HCT116 (cell line): ENCODE data around the gene USP53. TPM values are rescaled to one million over a fixed set of nuclear protein-coding genes. Genes with fewer than 3 reads are reported as not detected.

Experiments used
- ATAC-seq: fragments of 200-7000 bp; cut with Tn5 transposase; 2 replicates; pipeline ENCODE4 v1.9.1; 2020; ENCODE audit warnings: mild to moderate bottlenecking, moderate library complexity
- BruUV-seq: library from RNA; stranded (reverse); fragments of 400-500 nt; replicated peaks from 2 replicates; lab custom pipeline; 2021; lab: Mats Ljungman, UMichigan
- CTCF ChIA-PET: fragments of 300-600 bp; sonication (Branson Sonifier 250); formaldehyde crosslinking; loops from one replicate; lab custom pipeline; 2021; ENCODE audit warnings: antibody characterized with exemption; lab: Charles Lee
- POLR2A ChIA-PET: fragments of 300-600, 350-600 bp; sonication (Branson Sonifier 250); formaldehyde crosslinking; loops from one replicate; lab custom pipeline; 2021; ENCODE audit warnings: antibody characterized with exemption; lab: Charles Lee
- RAD21 ChIA-PET, 2 experiments: fragments of 300-600 bp; sonication (Branson Sonifier 250); formaldehyde crosslinking; loops; one replicate each; lab custom pipeline; 2023; ENCODE audit warnings: low total read pairs in 2 of 2; ENCODE audit not compliant: uncharacterized antibody in 2 of 2, unreplicated experiment in 2 of 2, low non-redundant PET in 1 of 2; lab: Charles Lee
- DNase-seq: peaks from one replicate; pipeline ENCODE4 v3.0.0-alpha.2; 2010; ENCODE audit warnings: low read depth, low spot score
- H2AFZ ChIP-seq: fragments of 200-600 bp; shearing (Covaris generic), sonication (generic); 2 replicates; pipeline ENCODE4 v1.6.1; 2017; ENCODE audit warnings: low read depth, mixed run types, mixed read lengths, antibody characterized with exemption, low read length; ENCODE audit not compliant: poor library complexity, severe bottlenecking
- H3K27ac ChIP-seq: 2 replicates; pipeline ENCODE4 v1.5.1; 2012; ENCODE audit warnings: low read depth, low read length
- H3K27me3 ChIP-seq: fragments of 200-600 bp; sonication (generic); 2 replicates; pipeline ENCODE4 v1.6.1; 2016; ENCODE audit warnings: mixed run types, low read length, mixed read lengths; ENCODE audit not compliant: insufficient read depth
- H3K36me3 ChIP-seq, 2 experiments: fragments of 200-500 bp in 1 of 2; fragments of 200-600 bp in 1 of 2; sonication (Bioruptor generic) in 1 of 2; sonication (generic) in 1 of 2; 2 replicates each; pipeline versions ENCODE4 v1.5.1 to v1.6.1; 2014 to 2016; ENCODE audit warnings: low read length in 2 of 2, inconsistent platforms in 1 of 2, mixed read lengths in 1 of 2, mixed run types in 1 of 2; ENCODE audit not compliant: insufficient read depth in 2 of 2, control insufficient read depth in 1 of 2
- H3K4me1 ChIP-seq, 2 experiments: fragments of 200-600 bp in 1 of 2; sonication (generic) in 1 of 2; 2 replicates each; pipeline versions ENCODE4 v1.5.1 to v1.6.1; 2012 to 2017; ENCODE audit warnings: low read length in 2 of 2, inconsistent platforms in 1 of 2, mild to moderate bottlenecking in 1 of 2, mixed read lengths in 1 of 2, mixed run types in 1 of 2, moderate library complexity in 1 of 2; ENCODE audit not compliant: insufficient read depth in 2 of 2, control insufficient read depth in 1 of 2
- H3K4me2 ChIP-seq: fragments of 200-600 bp; sonication (generic); 2 replicates; pipeline ENCODE4 v1.6.1; 2017; ENCODE audit warnings: mixed run types, low read length, mixed read lengths
- H3K4me3 ChIP-seq, 2 experiments: fragments of 200-600 bp in 1 of 2; sonication (generic) in 1 of 2; replicated peaks in 1 of 2; 2 replicates each; pipeline ENCODE4 v1.5.1; 2011 to 2016; ENCODE audit warnings: low read length in 2 of 2, control low read depth in 1 of 2, low read depth in 1 of 2, mild to moderate bottlenecking in 1 of 2, mixed read lengths in 1 of 2, mixed run types in 1 of 2
- H3K79me2 ChIP-seq: fragments of 200-600 bp; sonication (generic); 2 replicates; pipeline ENCODE4 v1.6.1; 2017; ENCODE audit warnings: mild to moderate bottlenecking, mixed run types, low read length, moderate library complexity, mixed read lengths; ENCODE audit not compliant: insufficient read depth
- H3K9ac ChIP-seq: fragments of 200-600 bp; sonication (generic); 2 replicates; pipeline ENCODE4 v1.6.1; 2016; ENCODE audit warnings: low read length, mixed read lengths
- H3K9me2 ChIP-seq: fragments of 200-600 bp; sonication (generic), shearing (Covaris generic); 2 replicates; pipeline ENCODE4 v1.6.1; 2017; ENCODE audit warnings: mixed run types, mild to moderate bottlenecking, moderate library complexity; ENCODE audit not compliant: insufficient read depth
- H3K9me3 ChIP-seq, 2 experiments: fragments of 200-500 bp in 1 of 2; fragments of 200-600 bp in 1 of 2; sonication (Bioruptor generic) in 1 of 2; sonication (generic) in 1 of 2; 2 replicates each; pipeline ENCODE4 v1.6.1; 2014 to 2017; ENCODE audit warnings: low read length in 2 of 2, mixed read lengths in 2 of 2, inconsistent platforms in 1 of 2, low read depth in 1 of 2, mild to moderate bottlenecking in 1 of 2, mixed run types in 1 of 2, moderate library complexity in 1 of 2; ENCODE audit not compliant: control insufficient read depth in 1 of 2, insufficient read depth in 1 of 2
- H4K20me1 ChIP-seq: fragments of 200-600 bp; sonication (generic), shearing (Covaris generic); 2 replicates; pipeline ENCODE4 v1.6.1; 2017; ENCODE audit warnings: mixed run types, mild to moderate bottlenecking, moderate library complexity; ENCODE audit not compliant: insufficient read depth
- ATF3 ChIP-seq: IDR thresholded peaks from 2 replicates; pipeline ENCODE4 v1.6.1; 2012
- CBX3 ChIP-seq: IDR thresholded peaks from 2 replicates; pipeline ENCODE4 v1.6.1; 2012; ENCODE audit warnings: low read depth
- CEBPB ChIP-seq: IDR thresholded peaks from 2 replicates; pipeline ENCODE4 v1.6.1; 2012; ENCODE audit warnings: low read depth
- CTCF ChIP-seq, 3 experiments: fragments of 200-600 bp in 1 of 3; sonication (generic) in 1 of 3; IDR thresholded peaks in 2 of 3; conservative IDR thresholded peaks in 1 of 3; 2 replicates each; pipeline ENCODE4 v1.5.1; 2012 to 2017; ENCODE audit warnings: low read depth in 2 of 3, low read length in 2 of 3, antibody characterized with exemption in 1 of 3, borderline replicate concordance in 1 of 3, control low read depth in 1 of 3, mild to moderate bottlenecking in 1 of 3, mixed read lengths in 1 of 3, mixed run types in 1 of 3, moderate library complexity in 1 of 3; ENCODE audit not compliant: insufficient read depth in 1 of 3
- EGR1 ChIP-seq: IDR thresholded peaks from 2 replicates; pipeline ENCODE4 v1.6.1; 2012; ENCODE audit warnings: low read depth
- ELF1 ChIP-seq: IDR thresholded peaks from 2 replicates; pipeline ENCODE4 v1.6.1; 2012; ENCODE audit warnings: low read depth, borderline replicate concordance
- EZH2 ChIP-seq: fragments of 200-600 bp; sonication (generic); IDR thresholded peaks from 2 replicates; pipeline ENCODE4 v1.6.1; 2017; ENCODE audit warnings: antibody characterized with exemption, mixed run types
- EZH2phosphoT487 ChIP-seq: fragments of 200-600 bp; IDR thresholded peaks from 2 replicates; pipeline ENCODE4 v1.6.1; 2018; ENCODE audit warnings: antibody characterized with exemption, borderline replicate concordance
- FOSL1 ChIP-seq: IDR thresholded peaks from 2 replicates; pipeline ENCODE4 v1.6.1; 2012; ENCODE audit warnings: low read depth
- JUND ChIP-seq: IDR thresholded peaks from 2 replicates; pipeline ENCODE4 v1.6.1; 2012
- POLR2A ChIP-seq: IDR thresholded peaks from 2 replicates; pipeline ENCODE4 v1.7.0; 2011; ENCODE audit warnings: borderline replicate concordance; ENCODE audit not compliant: insufficient read depth, insufficient read length; ENCODE audit errors: extremely low read depth
- POLR2AphosphoS5 ChIP-seq: IDR thresholded peaks from 2 replicates; pipeline ENCODE4 v1.6.1; 2011; ENCODE audit warnings: mild to moderate bottlenecking, low read depth, low read length, moderate library complexity
- RAD21 ChIP-seq: IDR thresholded peaks from 2 replicates; pipeline ENCODE4 v1.6.1; 2012; ENCODE audit warnings: low read depth, mild to moderate bottlenecking
- REST ChIP-seq: IDR thresholded peaks from 2 replicates; pipeline ENCODE4 v1.6.1; 2012; ENCODE audit warnings: low read depth
- SP1 ChIP-seq: IDR thresholded peaks from 2 replicates; pipeline ENCODE4 v1.6.1; 2012; ENCODE audit warnings: low read depth
- SRF ChIP-seq: IDR thresholded peaks from 2 replicates; pipeline ENCODE4 v1.6.1; 2012; ENCODE audit warnings: low read depth
- TCF7L2 ChIP-seq: IDR thresholded peaks from 2 replicates; pipeline ENCODE4 v1.7.0; 2011; ENCODE audit warnings: borderline replicate concordance, inconsistent platforms; ENCODE audit not compliant: insufficient read depth, insufficient read length; ENCODE audit errors: extremely low read depth
- YY1 ChIP-seq: IDR thresholded peaks from 2 replicates; pipeline ENCODE4 v1.6.1; 2011; ENCODE audit warnings: low read length, low read depth, moderate library complexity, mild to moderate bottlenecking; ENCODE audit not compliant: insufficient replicate concordance; ENCODE audit errors: extremely low read depth
- ZBTB33 ChIP-seq: IDR thresholded peaks from 2 replicates; pipeline ENCODE4 v1.6.1; 2011; ENCODE audit warnings: mild to moderate bottlenecking, low read length, moderate library complexity; ENCODE audit not compliant: insufficient replicate concordance; ENCODE audit errors: extremely low read depth
- ZFX ChIP-seq: fragments of 450-650 bp; IDR thresholded peaks from 2 replicates; pipeline ENCODE4 v1.6.1; 2017
- intact Hi-C: fragments of 100-400 bp; cut with micrococcal nuclease; formaldehyde crosslinking; loops from 2 replicates; pipeline ENCODE4 v1.10.0; 2022
- total RNA-seq: library from RNA; stranded (reverse); gene quantifications from one replicate; pipeline ENCODE4 v1.2.1, GENCODE V29; 2021; ENCODE audit not compliant: unreplicated experiment

The USP53 gene
- total RNA-seq, 1 experiment from 2014 or later, result 22.0 TPM

- Histone ChIP-seq H3K9ac (no peak overlapping the region), H3K36me3 (peaks cover 5 to 19% of the 10 kb centered on the region in 2 experiments; a peak in 2 of 4 replicates), H3K4me3 (no peak overlapping the region), H3K4me1 (peaks cover 0 to 8% of the 10 kb centered on the region in 2 experiments; a peak in 3 of 4 replicates), H3K4me2 (no peak overlapping the region), H4K20me1 (no peaks in the 10 kb centered on the region), H3K79me2 (peaks cover 81% of the 10 kb centered on the region), H2AFZ (no peak overlapping the region), H3K27me3 (no peaks in the 10 kb centered on the region), H3K9me3 (no peaks in the 10 kb centered on the region), H3K9me2 (no peaks in the 10 kb centered on the region), H3K27ac (no peak overlapping the region)
- no peak for DNase-seq
- no peak for ATAC-seq
- CTCF ChIA-PET, result no interaction called here
- BruUV-seq, result no TSS peak
- TF ChIP-seq EGR1, result no peak
- no peak for TF ChIP-seq SRF
- no peak for TF ChIP-seq EZH2
- TF ChIP-seq FOSL1, result no peak
- no peak for TF ChIP-seq CTCF (IDR thresholded peaks at IDR 0.05 in 2 of 3, conservative IDR thresholded peaks at IDR 0.05 in 1 of 3; ENCODE audit: borderline replicate concordance in 1 of 3, insufficient read depth in 1 of 3, low read depth in 2 of 3, low read length in 2 of 3)
- TF ChIP-seq RAD21, result no peak
- TF ChIP-seq ZFX, result no peak
- TF ChIP-seq CEBPB, result no peak
- TF ChIP-seq ZBTB33, result no peak
- TF ChIP-seq YY1, result no peak
- no peak for TF ChIP-seq POLR2A
- TF ChIP-seq TCF7L2, result no peak
- TF ChIP-seq CBX3, result no peak
- TF ChIP-seq REST, result no peak
- TF ChIP-seq EZH2phosphoT487, result no peak
- no peak for TF ChIP-seq SP1
- no peak for TF ChIP-seq ELF1
- no peak for TF ChIP-seq POLR2AphosphoS5
- TF ChIP-seq JUND, result no peak
- no peak for TF ChIP-seq ATF3
- POLR2A ChIA-PET, result no interaction called here
- intact Hi-C loops, result no loop called here
- RAD21 ChIA-PET, result no interaction called here
These were observed 5.6 kb downstream of the USP53 start for GRCh38 chr4:119218093-119218492.
